SH-SY5Y (cell line): Measurements from ENCODE around the gene SLK.

Experiments used
- GATA2 ChIP-seq: IDR thresholded peaks from 2 replicates; pipeline ENCODE4 v1.6.1; 2011; ENCODE audit warnings: mild to moderate bottlenecking, low read depth, low read length
- GATA3 ChIP-seq: IDR thresholded peaks from 2 replicates; pipeline ENCODE4 v1.6.1; 2011; ENCODE audit warnings: low read depth, mild to moderate bottlenecking, low read length, moderate library complexity

GRCh38 chr10:103969436-103969835 lies 2.5 kb downstream of the SLK start:
- no peak for TF ChIP-seq GATA2
- no peak for TF ChIP-seq GATA3
